GM11168 (cell line): ENCODE data around the gene KRT25.
"Not testable (repeated sequence)": the region's sequence is repeated elsewhere in the genome, so short reads cannot be mapped to it uniquely, and the experiment has no call there.

Source experiments
- in situ Hi-C: fragments of 300-500 bp; cut with MboI; formaldehyde crosslinking; loops from one replicate; pipeline ENCODE4 v1.12.0; 2022; ENCODE audit warnings: low sequenced_read_pairs; ENCODE audit not compliant: unreplicated experiment

Gene KRT25

GRCh38 chr17:40763752-40764151 is 8.6 kb upstream of the KRT25 start:
- in situ Hi-C loops = no loop called here

DNA sequence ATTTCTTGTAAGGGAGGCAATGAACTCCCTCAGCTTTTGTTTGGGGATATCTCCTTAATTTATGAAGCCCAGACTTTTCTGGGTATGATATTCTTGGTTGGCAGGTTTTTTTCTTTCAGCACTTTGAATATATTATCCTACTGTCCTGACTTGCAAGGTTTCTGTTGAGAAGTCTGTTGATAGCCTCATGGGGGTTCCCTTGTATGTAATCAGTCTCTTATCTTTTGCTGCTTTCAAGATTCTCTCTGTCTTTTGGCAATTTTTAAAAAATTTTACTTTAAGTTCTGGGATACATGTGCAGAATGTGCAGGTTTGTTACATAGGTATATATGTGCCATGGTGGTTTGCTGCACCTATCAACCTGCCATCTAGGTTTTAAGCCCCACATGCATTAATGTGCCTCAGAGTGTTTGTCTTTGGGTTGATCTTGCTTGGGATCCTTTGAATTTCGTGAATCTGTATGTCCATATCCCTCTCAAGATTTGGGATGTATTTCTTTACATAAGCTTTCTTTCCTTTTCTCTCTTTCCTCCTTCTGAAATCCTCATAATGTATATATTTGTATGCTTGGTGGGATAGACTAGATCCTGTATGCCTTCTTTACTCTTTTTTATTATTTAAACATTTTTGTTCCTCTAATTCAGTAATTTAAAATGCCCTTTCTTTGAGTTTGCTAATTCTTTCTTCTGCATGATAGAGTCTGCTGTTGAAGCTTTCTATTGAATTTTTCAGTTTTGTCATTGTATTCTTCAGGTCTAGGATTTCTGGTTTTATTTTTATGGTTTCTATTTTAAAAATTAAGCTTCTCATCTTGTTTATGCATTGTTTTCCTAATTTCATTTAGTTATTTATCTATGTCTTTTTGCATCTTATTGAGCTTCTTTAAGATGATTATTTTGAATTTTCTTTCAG is 5.2 kb upstream of the KRT25 start:
- in situ Hi-C loops = no loop called here

GRCh38 chr17:40753804-40754203 is 1.3 kb downstream of the KRT25 start:
- in situ Hi-C loops = no loop called here

GRCh38 chr17:40751065-40751464 is 4.1 kb downstream of the KRT25 start:
- in situ Hi-C loops = no loop called here

DNA sequence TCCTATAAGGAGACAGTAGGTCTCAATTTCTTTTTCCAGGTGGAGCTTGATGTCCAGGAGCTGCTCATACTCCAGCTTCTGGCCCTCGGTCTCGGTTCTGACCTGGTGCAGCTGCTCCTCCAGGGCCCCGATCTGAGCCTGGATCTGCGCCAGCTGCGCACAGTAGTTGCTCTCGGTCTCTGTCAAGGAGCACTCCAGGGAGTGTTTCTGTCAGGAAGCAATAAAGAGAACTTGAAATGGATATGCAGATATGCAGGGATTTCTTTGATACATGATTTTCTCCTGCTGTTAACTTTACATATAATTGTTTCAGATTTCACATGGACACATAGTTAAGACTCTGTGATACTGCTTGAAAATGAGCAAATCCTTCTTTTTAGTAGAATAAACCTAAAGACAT is 4.7 kb downstream of the KRT25 start:
- in situ Hi-C loops = no loop called here

GRCh38 chr17:40748666-40749065 is 6.5 kb downstream of the KRT25 start:
- in situ Hi-C loops = not testable (repeated sequence)

- in situ Hi-C loops = no loop called here
Observed at GRCh38 chr17:40738553-40738952, 16.6 kb downstream of the KRT25 start.

GRCh38 chr17:40735016-40735415 is 20.1 kb downstream of the KRT25 start:
- in situ Hi-C loops = no loop called here

DNA sequence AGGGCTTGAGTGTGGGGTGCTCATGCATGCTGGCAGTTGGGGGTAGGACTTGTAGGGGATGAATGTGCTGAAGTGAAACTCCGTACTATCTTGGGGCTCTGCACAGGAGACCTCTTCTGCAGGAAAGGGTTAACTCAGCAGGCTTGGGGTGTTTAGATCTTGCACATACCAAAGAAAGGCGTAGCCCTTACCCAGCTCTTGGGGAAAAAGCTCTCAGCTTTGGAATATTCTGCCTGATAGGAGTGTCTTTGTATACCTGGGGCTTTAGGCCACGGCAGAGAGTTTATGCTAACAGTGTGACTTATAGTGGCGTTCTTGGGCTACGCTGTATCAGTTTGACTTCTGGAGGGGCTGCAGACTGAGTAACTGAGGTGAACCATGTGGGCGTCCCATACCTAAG is 21.1 kb downstream of the KRT25 start:
- in situ Hi-C loops = no loop called here

- in situ Hi-C loops = no loop called here
Observed at GRCh38 chr17:40730970-40731369, 24.2 kb downstream of the KRT25 start.

- in situ Hi-C loops = no loop called here
Observed at GRCh38 chr17:40727447-40728231, 27.5 kb downstream of the KRT25 start.

- in situ Hi-C loops = no loop called here
Observed at GRCh38 chr17:40726919-40727318, 28.2 kb downstream of the KRT25 start.

DNA sequence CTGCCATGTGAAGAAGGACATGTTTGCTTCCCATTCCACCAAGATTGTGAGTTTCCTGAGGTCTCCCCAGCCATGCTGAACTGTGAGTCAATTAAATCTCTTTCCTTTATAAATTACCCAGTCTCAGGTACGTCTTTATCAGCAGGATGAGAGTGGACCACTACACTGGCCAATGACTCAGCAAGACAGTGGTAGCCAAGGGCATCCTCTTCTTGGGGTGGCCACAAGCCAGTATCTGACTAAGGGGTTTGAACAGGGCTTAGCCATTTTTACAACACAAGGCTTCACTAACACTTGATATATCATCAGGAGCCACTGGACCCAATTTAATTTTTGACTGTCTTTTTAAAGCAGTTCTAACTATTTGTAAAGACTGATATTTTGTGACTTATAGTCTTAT is 30.5 kb downstream of the KRT25 start:
- in situ Hi-C loops = no loop called here

- in situ Hi-C loops = no loop called here
Observed at GRCh38 chr17:40722241-40722640, 32.9 kb downstream of the KRT25 start.

GRCh38 chr17:40720899-40721298 is 34.2 kb downstream of the KRT25 start:
- in situ Hi-C loops = no loop called here

DNA sequence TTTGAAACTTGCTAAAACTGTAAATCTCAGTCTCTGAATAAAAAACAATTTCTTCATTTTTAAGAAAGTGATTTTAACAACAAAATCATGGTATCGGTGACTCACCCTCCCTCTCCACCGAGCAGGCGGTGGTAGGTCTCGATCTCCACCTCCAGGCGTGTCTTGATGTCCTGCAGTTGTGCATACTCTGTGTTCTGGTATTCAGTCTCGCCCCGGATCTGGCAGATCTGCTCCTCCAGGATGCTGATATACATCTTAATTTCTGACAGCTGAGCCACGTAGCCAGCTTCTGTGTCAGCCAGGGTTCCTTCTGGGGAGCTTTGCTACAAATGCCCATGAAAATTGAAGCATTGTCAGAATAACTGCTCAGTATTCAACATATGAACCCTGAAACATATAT is 36.2 kb downstream of the KRT25 start:
- in situ Hi-C loops = no loop called here

- in situ Hi-C loops = no loop called here
Observed at GRCh38 chr17:40717776-40718175, 37.4 kb downstream of the KRT25 start.

DNA sequence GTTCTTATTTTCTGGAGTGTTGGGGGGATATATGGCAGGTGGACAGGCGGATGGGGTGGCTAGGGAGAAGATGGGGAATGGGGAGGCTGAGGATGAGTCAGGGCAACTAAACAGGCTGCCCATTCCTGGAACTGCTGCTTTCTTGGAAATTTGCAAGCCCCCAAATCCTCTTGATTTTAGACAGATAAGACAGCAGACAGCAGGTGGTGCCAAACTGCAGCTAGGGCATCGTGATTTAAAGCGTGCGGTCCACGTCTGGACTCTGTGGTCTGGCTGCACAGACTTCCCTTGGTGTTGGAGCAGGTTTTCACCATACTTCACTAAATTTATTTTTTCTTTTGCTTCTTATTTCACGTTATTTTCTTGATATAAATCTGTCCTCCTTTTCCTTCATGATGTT is 40.7 kb downstream of the KRT25 start:
- in situ Hi-C loops = no loop called here

- in situ Hi-C loops = no loop called here
Observed at GRCh38 chr17:40707745-40708144, 47.4 kb downstream of the KRT25 start.

GRCh38 chr17:40705584-40705983 is 49.5 kb downstream of the KRT25 start:
- in situ Hi-C loops = no loop called here

DNA sequence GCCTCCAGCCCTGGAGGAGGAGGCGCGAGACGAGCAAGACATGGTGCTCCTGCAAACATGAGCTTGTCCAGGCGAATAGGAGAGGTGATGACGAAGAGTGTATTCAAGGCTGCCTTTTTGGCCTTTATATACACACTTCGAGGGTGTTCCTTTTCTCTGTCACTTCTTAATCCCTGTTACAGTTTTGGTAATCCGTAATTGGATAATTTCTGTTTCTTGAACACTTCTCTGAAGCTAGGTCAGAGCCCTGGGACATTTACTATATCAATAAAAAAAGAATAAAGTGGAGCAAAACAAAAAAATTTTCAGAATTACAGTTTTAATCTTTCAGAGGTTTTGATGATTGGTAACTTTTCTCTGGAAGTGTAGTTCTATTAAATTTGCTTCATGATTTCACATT is 51.5 kb downstream of the KRT25 start, which contains the start of gene KRT24:
KRT24 (minus strand) TSS at position 101 of the 400 bp plus-strand sequence; CDS start at position 42, 59 bp downstream.
- in situ Hi-C loops = no loop called here
